GM21786 (cell line): ENCODE results near the gene MT1X.
"Not testable (repeated sequence)": the region's sequence is repeated elsewhere in the genome, so short reads cannot be mapped to it uniquely, and the experiment has no call there.

Experiments
- ATAC-seq: cut with Tn5 transposase; IDR thresholded peaks from one replicate; pipeline ENCODE4 v1.9.1; 2021; ENCODE audit not compliant: unreplicated experiment

The MT1X gene

GRCh38 chr16:56708525-56709442 lies 26.5 kb downstream of the MT1X start:
- no peak for ATAC-seq

- no peak for ATAC-seq
Observed at GRCh38 chr16:56709443-56710040, 27.3 kb downstream of the MT1X start.

- no peak for ATAC-seq
Observed at GRCh38 chr16:56710181-56710737, 28.0 kb downstream of the MT1X start.

- no peak for ATAC-seq
Observed at GRCh38 chr16:56711862-56712261, 29.6 kb downstream of the MT1X start.

- ATAC-seq, result no peak
Observed at GRCh38 chr16:56713794-56714193, 31.5 kb downstream of the MT1X start.

- no peak for ATAC-seq
Observed at GRCh38 chr16:56715126-56715525, 32.9 kb downstream of the MT1X start.

- ATAC-seq, result no peak
Observed at GRCh38 chr16:56716761-56717160, 34.5 kb downstream of the MT1X start.

- not testable (repeated sequence) for ATAC-seq
Observed at GRCh38 chr16:56717532-56717931, 35.3 kb downstream of the MT1X start.

GRCh38 chr16:56722200-56722842 lies 40.1 kb downstream of the MT1X start:
- ATAC-seq, result no peak

- no peak for ATAC-seq
Observed at GRCh38 chr16:56724191-56724590, 41.9 kb downstream of the MT1X start.

GRCh38 chr16:56726283-56726682 lies 44.0 kb downstream of the MT1X start:
- ATAC-seq, result no peak

- no peak for ATAC-seq
Observed at GRCh38 chr16:56726926-56727325, 44.7 kb downstream of the MT1X start.

GRCh38 chr16:56728027-56728426 lies 45.8 kb downstream of the MT1X start:
- ATAC-seq, result no peak

GRCh38 chr16:56728980-56729734 lies 46.9 kb downstream of the MT1X start:
- no peak for ATAC-seq

GRCh38 chr16:56729735-56730662 lies 47.7 kb downstream of the MT1X start, which contains the start of gene NUP93:
NUP93 (plus strand) TSS chr16:56730129; CDS start chr16:56748248, 18,119 bp downstream.
- ATAC-seq, result peak; percentile 85

- peak; percentile 46 for ATAC-seq
Observed at GRCh38 chr16:56732366-56732765, 50.1 kb downstream of the MT1X start.

- ATAC-seq, result peak; percentile 38
Observed at GRCh38 chr16:56732832-56733231, 50.6 kb downstream of the MT1X start.
